ENCODE results near the gene ZBP1.

The ZBP1 gene

GRCh38 chr20:57608516-57608915, 11.7 kb downstream of the ZBP1 start (continued):
- no peak for TF ChIP-seq CSRNP3 (CRISPR knock-in tag; IDR thresholded peaks at IDR 0.05)
- no peak for TF ChIP-seq ARNTL (CRISPR knock-in tag; IDR thresholded peaks at IDR 0.05; ENCODE audit: borderline replicate concordance, low read depth)
- TF ChIP-seq RARB (CRISPR knock-in tag; IDR thresholded peaks at IDR 0.05): no peak
- no peak for TF ChIP-seq ZNF70 (CRISPR knock-in tag; IDR thresholded peaks at IDR 0.05)
- no peak for TF ChIP-seq TOX (CRISPR knock-in tag; IDR thresholded peaks at IDR 0.05; ENCODE audit: borderline replicate concordance)
- no peak for TF ChIP-seq ESRRG (CRISPR knock-in tag; IDR thresholded peaks at IDR 0.05)
- TF ChIP-seq OSR1 (CRISPR knock-in tag; IDR thresholded peaks at IDR 0.05): no peak

GRCh38 chr20:57605878-57606277, 14.3 kb downstream of the ZBP1 start:
- no peak for ATAC-seq
- TF ChIP-seq GLIS3 (CRISPR knock-in tag; IDR thresholded peaks at IDR 0.05) (no peak), PATZ1 (CRISPR knock-in tag; IDR thresholded peaks at IDR 0.05; ENCODE audit: borderline replicate concordance) (no peak), ISL1 (CRISPR knock-in tag; IDR thresholded peaks at IDR 0.05) (no peak), ARNTL (CRISPR knock-in tag; IDR thresholded peaks at IDR 0.05; ENCODE audit: borderline replicate concordance, low read depth) (no peak), ZFP30 (CRISPR knock-in tag; IDR thresholded peaks at IDR 0.05) (no peak), ZNF70 (CRISPR knock-in tag; IDR thresholded peaks at IDR 0.05) (no peak), PPARA (CRISPR knock-in tag; IDR thresholded peaks at IDR 0.05; ENCODE audit: borderline replicate concordance) (no peak), ZC3H10 (CRISPR knock-in tag; IDR thresholded peaks at IDR 0.05) (no peak), ZNF8 (CRISPR knock-in tag; IDR thresholded peaks at IDR 0.05) (no peak), TSHZ2 (CRISPR knock-in tag; IDR thresholded peaks at IDR 0.05) (no peak), RARB (CRISPR knock-in tag; IDR thresholded peaks at IDR 0.05) (no peak), ZNF565 (CRISPR knock-in tag; conservative IDR thresholded peaks at IDR 0.05; ENCODE audit: low read depth) (no peak), CREB5 (CRISPR knock-in tag; IDR thresholded peaks at IDR 0.05; ENCODE audit: low read depth) (no peak), SNAI2 (CRISPR knock-in tag; IDR thresholded peaks at IDR 0.05) (no peak), TOX (CRISPR knock-in tag; IDR thresholded peaks at IDR 0.05; ENCODE audit: borderline replicate concordance) (no peak)

- ATAC-seq: no peak
- TF ChIP-seq PATZ1 (CRISPR knock-in tag; IDR thresholded peaks at IDR 0.05; ENCODE audit: borderline replicate concordance) (no peak), PPARA (CRISPR knock-in tag; IDR thresholded peaks at IDR 0.05; ENCODE audit: borderline replicate concordance) (no peak), GLIS3 (CRISPR knock-in tag; IDR thresholded peaks at IDR 0.05) (no peak), SNAI2 (CRISPR knock-in tag; IDR thresholded peaks at IDR 0.05) (no peak), OSR1 (CRISPR knock-in tag; IDR thresholded peaks at IDR 0.05) (no peak), TSHZ2 (CRISPR knock-in tag; IDR thresholded peaks at IDR 0.05) (no peak), TOX (CRISPR knock-in tag; IDR thresholded peaks at IDR 0.05; ENCODE audit: borderline replicate concordance) (no peak), ZFP30 (CRISPR knock-in tag; IDR thresholded peaks at IDR 0.05) (no peak), ZNF565 (CRISPR knock-in tag; conservative IDR thresholded peaks at IDR 0.05; ENCODE audit: low read depth) (no peak), ESRRG (CRISPR knock-in tag; IDR thresholded peaks at IDR 0.05) (no peak), ARNTL (CRISPR knock-in tag; IDR thresholded peaks at IDR 0.05; ENCODE audit: borderline replicate concordance, low read depth) (no peak), RARB (CRISPR knock-in tag; IDR thresholded peaks at IDR 0.05) (no peak), CSDC2 (CRISPR knock-in tag; IDR thresholded peaks at IDR 0.05) (no peak)
Observed at GRCh38 chr20:57605045-57605444, 15.2 kb downstream of the ZBP1 start.

Measured in SK-N-SH treated with all-trans-retinoic acid at 6 μM for 48 hours (cell line).